ENCODE measurements around the gene CDV3. TPM values are rescaled to one million over a fixed set of nuclear protein-coding genes. Genes with fewer than 3 reads are reported as not detected.

The CDV3 gene
- total RNA-seq, 2 experiments from 2014 or later, result 211 to 212 TPM

GRCh38 chr3:133606342-133606741 is 32.9 kb downstream of the CDV3 start:
- Mint-ChIP-seq H3K9me3 (peaks cover 2% of the 10 kb centered on the region), H3K36me3 (ENCODE audit: low read depth) (peaks cover 68% of the 10 kb centered on the region), H3K4me1 (ENCODE audit: low read depth) (no peaks in the 10 kb centered on the region), H3K27me3 (no peaks in the 10 kb centered on the region), H3K27ac (no peak overlapping the region), H3K4me3 (no peak overlapping the region)
- no peak for ATAC-seq
- TF ChIP-seq CTCF (IDR thresholded peaks at IDR 0.05), result no peak
- ChIA-PET POLR2A (interaction anchor here (0.6 kb wide), 1 partner anchor 75 kb away, joined by 3 read pairs; no protein-coding TSS in a partner anchor), CTCF (interaction anchor here (0.7 to 1.8 kb wide), 5 partner anchors 8 to 1187 kb away, joined by 3 to 6 read pairs (median 3); no protein-coding TSS in a partner anchor)
- DNase-seq, result no peak
- intact Hi-C loops (cut with micrococcal nuclease), result no loop called here

GRCh38 chr3:133606902-133607301 is 33.4 kb downstream of the CDV3 start:
- peaks cover 67% of the 10 kb centered on the region for H3K36me3 Mint-ChIP-seq (ENCODE audit: low read depth)
- POLR2A ChIA-PET, result no interaction called here
- ATAC-seq, result no peak

GRCh38 chr3:133607816-133608215 is 34.3 kb downstream of the CDV3 start:
- no peak for TF ChIP-seq CTCF (IDR thresholded peaks at IDR 0.05)
- no peaks in the 10 kb centered on the region for H3K27me3 Mint-ChIP-seq
- intact Hi-C loops (cut with micrococcal nuclease), result no loop called here
- ATAC-seq (no peak), DNase-seq (no peak)
- H3K27ac Mint-ChIP-seq, result no peak overlapping the region
- no peaks in the 10 kb centered on the region for H3K4me1 Mint-ChIP-seq (ENCODE audit: low read depth)
- POLR2A ChIA-PET, result no interaction called here
- CTCF ChIA-PET, result interaction anchor here (1.2 to 1.8 kb wide), 2 partner anchors 42 to 119 kb away, joined by 3 to 6 read pairs; no protein-coding TSS in a partner anchor
- no peak overlapping the region for H3K4me3 Mint-ChIP-seq
- H3K36me3 Mint-ChIP-seq (ENCODE audit: low read depth), result peaks cover 63% of the 10 kb centered on the region
- H3K9me3 Mint-ChIP-seq, result peaks cover 2% of the 10 kb centered on the region

More at GRCh38 chr3:133606902-133607301, 33.4 kb downstream of the CDV3 start:
- CTCF ChIA-PET, result interaction anchor here (0.7 to 1.8 kb wide), 5 partner anchors 9 to 1187 kb away, joined by 3 to 6 read pairs (median 3); no protein-coding TSS in a partner anchor
- no peak for DNase-seq
- TF ChIP-seq CTCF (IDR thresholded peaks at IDR 0.05), result no peak
- H3K27ac Mint-ChIP-seq, result no peak overlapping the region
- intact Hi-C loops (cut with micrococcal nuclease), result no loop called here
- H3K4me1 Mint-ChIP-seq (ENCODE audit: low read depth), result no peaks in the 10 kb centered on the region
- H3K4me3 Mint-ChIP-seq, result no peak overlapping the region
- H3K9me3 Mint-ChIP-seq, result peaks cover 2% of the 10 kb centered on the region
- H3K27me3 Mint-ChIP-seq, result no peaks in the 10 kb centered on the region

GRCh38 chr3:133608388-133608787 is 34.9 kb downstream of the CDV3 start:
- CTCF ChIA-PET, result interaction anchor here (1.3 kb wide), 1 partner anchor 41 kb away, joined by 3 read pairs; no protein-coding TSS in a partner anchor
- no peak for TF ChIP-seq CTCF (IDR thresholded peaks at IDR 0.05)
- intact Hi-C loops (cut with micrococcal nuclease), result no loop called here
- no peak overlapping the region for H3K27ac Mint-ChIP-seq
- no peaks in the 10 kb centered on the region for H3K4me1 Mint-ChIP-seq (ENCODE audit: low read depth)
- DNase-seq (no peak), ATAC-seq (no peak)
- no peak overlapping the region for H3K4me3 Mint-ChIP-seq
- H3K27me3 Mint-ChIP-seq, result no peaks in the 10 kb centered on the region
- H3K36me3 Mint-ChIP-seq (ENCODE audit: low read depth), result peaks cover 65% of the 10 kb centered on the region
- POLR2A ChIA-PET, result no interaction called here
- peaks cover 2% of the 10 kb centered on the region for H3K9me3 Mint-ChIP-seq

GRCh38 chr3:133610031-133610430 is 36.5 kb downstream of the CDV3 start:
- Mint-ChIP-seq H3K4me3 (no peak overlapping the region), H3K4me1 (ENCODE audit: low read depth) (no peaks in the 10 kb centered on the region), H3K27me3 (no peaks in the 10 kb centered on the region), H3K36me3 (ENCODE audit: low read depth) (peaks cover 60% of the 10 kb centered on the region), H3K27ac (no peak overlapping the region), H3K9me3 (peaks cover 2% of the 10 kb centered on the region)
- intact Hi-C loops (cut with micrococcal nuclease), result no loop called here
- no peak for ATAC-seq
- ChIA-PET CTCF (interaction anchor here (0.9 to 1.1 kb wide), 2 partner anchors 17 to 122 kb away, joined by 3 read pairs; no protein-coding TSS in a partner anchor), POLR2A (no interaction called here)
- no peak for DNase-seq
- no peak for TF ChIP-seq CTCF (IDR thresholded peaks at IDR 0.05)
